HL-60/S4 treated with retinoic acid at 250 ng/mL for 4 days and 3 days (cell line): ENCODE results near the gene LRIT2.

Experiments used
- in situ Hi-C: fragments of 300-500 bp; cut with MboI; formaldehyde crosslinking; loops from 2 replicates; pipeline ENCODE4 v1.7.0; 2022; ENCODE audit warnings: low sequenced_read_pairs

The LRIT2 gene

DNA sequence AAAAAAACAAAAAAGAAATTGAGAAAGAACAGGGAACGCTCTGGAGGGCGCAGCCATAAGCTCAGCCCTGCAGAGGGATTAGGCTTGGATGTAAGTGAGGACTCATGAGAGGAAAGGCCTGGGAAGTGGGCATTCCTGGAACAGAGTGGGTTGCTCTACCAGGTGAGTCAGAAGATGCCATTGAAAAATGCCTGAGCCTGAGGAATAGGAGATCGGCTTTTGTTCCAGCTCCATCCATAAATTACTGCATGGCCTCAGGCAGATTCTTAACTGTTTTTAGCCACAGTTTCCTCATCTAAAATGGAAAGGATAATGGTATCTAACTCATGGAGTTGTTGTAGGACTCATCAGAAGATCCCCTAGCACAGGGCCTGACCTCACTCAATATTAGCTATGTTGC is 18.4 kb upstream of the LRIT2 start:
- in situ Hi-C loops = no loop called here

DNA sequence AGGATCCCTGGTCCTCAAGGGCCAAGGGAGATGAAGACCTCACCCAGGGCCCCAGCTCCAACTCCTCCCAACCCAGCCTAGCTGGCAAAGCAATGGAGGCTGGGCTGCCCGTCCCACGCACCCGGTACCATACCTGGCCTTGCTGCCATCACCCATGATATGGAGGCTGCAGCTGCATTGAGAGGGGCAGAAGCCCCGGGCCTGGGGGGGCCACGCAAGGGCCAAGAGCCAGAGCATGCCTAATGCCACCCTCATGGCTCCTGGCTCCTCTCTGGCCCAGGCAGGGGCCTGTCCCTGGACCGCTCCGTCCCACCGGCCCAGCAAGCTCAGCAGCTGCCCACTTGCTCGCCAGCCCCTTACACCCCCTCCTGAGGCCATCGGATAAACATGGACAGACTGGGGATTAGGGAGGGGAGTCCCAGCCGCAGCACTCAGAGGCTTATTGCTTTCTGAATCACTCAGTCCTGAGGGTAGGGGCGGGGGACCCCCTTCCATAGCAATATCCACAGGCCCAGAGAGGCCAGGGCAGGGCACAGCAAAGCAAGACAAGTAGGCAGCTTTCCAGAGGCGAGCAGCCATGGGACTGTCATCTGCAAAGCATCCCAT is 15.9 kb upstream of the LRIT2 start, which contains the start of gene LRIT1:
Gene LRIT1, minus strand, starts transcription at position 362 of the 606 bp plus-strand sequence. Its CDS starts 107 bp downstream, at position 255.
- in situ Hi-C loops = no loop called here

DNA sequence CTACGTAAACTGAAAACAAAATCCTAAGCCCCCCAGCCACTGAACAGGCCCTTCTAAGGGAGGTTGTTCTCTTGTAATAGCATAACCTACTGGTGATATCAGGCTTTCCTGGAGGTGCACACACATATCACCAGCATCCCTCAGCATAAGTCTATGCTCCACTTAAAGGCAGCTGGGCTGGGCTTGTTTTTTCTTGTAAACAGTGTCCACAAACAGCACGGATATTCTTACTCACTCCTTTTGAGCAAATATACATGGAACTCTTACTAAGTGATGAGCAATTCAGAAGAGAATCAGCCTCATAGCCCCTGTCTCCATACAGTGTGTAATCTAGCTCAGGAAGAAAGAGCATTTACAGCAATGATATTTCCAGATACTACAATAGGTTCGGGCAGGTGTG is 13.6 kb upstream of the LRIT2 start:
- in situ Hi-C loops = no loop called here

DNA sequence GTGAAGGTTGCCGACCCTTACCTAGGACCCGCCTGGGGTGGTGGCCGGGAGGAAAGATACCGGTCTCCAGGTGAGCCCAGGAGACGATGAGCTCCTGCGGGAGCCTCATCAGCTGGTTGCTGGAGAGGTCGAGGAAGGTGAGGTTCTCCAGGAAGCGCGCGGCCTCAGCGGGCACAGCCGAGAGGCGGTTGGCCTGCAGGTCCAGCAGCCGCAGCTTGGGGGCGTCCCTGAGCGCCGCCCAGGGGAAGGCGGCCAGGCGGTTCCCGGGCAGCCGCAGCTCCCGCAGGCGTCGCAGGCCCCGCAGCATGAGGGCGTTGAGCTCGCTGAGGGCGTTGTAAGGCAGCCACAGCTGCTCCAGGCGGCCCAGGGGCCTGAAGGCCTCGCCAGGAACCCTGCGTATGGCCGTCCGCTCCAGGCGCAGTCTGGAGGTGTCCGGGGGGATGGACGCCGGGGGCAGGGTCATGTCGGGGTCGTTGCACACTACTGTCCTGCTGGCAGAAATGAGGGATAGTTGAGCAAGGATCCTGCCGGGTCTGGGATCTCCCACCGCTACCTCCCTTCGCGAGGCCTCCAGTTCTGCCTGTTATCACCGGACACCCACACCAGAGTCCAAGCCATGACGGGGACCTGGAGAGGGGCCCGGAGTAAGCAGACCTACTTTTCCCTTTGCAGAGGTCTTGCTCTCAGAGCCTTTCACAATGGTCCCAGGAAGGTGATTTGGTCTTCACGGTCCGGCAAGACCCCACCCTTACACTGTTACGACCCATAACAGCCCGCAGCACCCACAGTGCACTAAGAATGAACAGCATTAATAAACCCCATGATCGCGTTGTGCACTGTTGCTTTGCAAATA is 12.1 kb upstream of the LRIT2 start:
- in situ Hi-C loops = no loop called here

DNA sequence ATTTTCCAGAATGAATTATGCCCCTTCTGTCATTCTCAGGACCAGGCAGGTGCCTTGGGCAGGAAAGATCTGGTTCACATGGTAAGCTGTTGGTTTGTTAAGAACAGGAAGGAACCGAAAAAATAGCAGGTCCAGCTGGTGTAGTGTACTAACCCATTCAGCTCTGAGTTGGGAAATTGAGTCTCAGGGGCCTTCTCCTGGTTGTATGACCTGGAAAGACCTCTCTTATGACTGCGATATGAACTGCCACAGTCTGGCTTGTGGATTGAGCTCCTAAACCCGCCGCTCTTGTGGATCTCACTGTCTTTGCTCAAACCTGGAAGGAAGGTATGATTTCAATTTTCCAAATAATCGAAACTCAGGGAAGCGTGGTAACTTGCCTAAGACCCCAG is 11.5 kb upstream of the LRIT2 start:
- in situ Hi-C loops = no loop called here

DNA sequence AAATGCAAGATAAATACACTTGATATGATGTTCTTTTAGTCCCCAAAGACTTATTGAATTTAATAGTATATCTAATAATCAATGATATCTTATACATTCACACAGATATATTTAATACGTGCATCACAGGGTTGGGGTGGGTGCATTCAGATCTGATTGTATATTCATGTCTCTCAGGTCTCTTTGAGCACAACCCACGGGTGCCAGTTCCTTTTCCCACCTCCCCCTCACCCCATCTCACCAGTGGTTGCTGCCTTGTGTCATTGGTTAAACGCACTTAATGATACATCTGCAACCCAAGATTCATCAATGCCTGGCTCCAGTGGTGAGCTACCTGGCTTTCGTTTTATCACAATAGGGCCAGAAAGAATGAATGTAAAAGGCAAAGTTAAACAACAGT is 9.8 kb upstream of the LRIT2 start:
- in situ Hi-C loops = no loop called here

DNA sequence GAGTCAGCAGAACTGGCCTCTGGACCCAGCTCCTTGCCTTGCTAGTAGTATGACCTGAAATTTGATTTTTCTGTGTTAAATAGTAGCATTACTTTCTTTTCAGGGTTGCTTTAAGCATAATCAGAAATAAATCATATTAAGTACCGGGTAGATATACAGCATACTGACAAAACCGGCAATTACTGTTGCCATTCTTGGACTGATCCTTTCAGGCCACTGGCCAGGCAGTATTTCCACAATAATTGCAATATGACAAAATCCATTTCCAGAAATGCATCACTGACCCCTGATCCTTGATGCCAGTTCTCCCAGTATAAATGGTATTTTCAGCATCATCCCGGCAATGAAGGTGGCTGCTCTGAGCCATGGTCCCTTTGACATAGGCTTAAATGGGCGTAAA is 9.1 kb upstream of the LRIT2 start:
- in situ Hi-C loops = no loop called here

DNA sequence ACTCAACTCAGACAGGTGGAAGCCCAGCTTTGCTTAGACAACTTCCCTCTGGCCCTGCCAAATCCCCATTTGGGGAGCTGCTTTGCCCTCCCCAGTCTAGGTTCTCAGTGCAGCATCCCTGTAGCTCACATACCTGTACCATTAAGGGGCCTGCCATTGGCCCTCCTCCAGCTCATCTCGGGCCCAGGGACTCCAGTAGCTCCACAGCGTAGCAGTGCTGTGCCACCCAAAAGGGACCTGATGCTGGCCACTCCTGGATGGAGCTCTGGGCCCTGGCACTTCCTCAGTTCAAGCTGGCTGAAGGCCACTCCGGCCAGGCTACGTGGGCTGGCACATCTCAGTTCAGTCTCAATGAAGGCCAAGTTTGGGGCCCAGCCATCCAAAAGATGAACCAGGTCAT is 8.6 kb upstream of the LRIT2 start:
- in situ Hi-C loops = no loop called here

DNA sequence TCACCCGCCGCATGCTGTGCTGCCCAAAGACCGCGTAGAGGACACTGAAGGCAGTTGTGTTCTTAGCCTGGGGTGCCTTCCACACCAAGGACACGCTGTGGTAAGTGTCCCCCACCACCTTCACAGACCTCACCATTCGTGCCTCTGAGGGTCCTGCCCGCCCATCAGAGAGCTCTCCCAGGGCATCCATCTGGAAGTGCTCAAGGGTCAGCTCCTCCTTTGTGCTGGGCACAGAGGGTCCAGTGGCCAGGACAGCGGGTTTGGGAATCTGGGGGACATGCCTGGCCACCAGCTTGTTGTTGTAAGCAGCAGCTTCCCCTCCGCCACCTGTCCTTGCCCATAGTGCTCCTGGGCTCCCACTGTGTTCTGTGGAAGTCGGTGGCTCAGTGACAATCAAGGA is 7.0 kb upstream of the LRIT2 start:
- in situ Hi-C loops = no loop called here

DNA sequence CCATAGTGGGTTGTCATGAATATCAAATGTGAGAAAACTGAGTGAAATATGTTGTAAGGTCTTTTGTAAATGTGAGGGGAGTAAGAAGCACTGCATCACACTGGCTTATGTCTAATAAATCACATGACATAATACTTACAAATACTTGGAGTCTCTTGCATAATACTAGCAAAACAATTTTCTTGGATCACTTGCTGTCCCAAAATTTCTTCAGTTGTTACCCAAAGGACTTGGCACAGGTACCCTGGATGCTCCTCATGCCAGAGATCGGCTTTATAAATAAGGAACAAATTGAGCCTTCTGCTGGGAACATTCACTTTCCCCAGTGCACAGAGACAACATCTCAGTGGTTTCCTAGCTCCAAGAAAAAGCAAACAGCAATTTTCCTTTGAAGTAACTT is 5.0 kb upstream of the LRIT2 start:
- in situ Hi-C loops = no loop called here

DNA sequence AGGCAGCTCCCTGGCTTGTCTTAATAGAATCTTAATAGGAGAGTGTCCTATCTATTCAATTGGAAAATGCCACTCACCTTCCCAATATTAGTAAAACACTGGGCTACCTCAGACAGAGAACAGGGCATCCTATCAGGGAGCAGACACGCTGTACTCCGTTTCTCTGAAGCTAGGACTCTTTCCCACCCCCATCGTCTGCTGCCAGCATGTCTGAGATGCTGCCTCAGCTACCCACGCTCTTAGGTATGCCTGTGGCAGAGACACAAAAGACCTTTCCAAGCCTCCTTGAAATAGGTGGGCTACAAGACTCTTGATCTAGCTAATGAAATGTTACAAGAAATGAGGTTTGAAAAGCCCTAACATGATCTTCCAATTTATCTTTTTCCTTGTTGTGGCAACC is 2.5 kb upstream of the LRIT2 start:
- in situ Hi-C loops = no loop called here

DNA sequence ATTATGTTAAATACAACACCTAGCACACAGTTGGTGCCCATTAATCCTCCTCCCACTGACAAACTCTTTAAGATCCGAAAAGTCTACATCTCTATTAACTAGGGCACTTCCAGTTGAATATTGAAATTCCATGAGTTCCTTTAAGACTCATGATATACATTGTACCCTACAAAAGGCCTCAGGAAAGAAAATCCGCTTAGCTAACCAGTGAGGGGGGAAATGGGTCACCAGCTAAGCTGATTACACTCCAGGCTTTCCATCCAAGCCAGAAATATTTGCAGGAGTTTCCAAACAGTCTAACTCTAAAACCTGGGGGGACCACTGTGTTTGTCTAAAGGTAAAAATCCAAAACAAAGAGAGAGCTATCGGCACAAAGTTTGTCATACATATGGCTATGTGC is 1.3 kb upstream of the LRIT2 start:
- in situ Hi-C loops = no loop called here

DNA sequence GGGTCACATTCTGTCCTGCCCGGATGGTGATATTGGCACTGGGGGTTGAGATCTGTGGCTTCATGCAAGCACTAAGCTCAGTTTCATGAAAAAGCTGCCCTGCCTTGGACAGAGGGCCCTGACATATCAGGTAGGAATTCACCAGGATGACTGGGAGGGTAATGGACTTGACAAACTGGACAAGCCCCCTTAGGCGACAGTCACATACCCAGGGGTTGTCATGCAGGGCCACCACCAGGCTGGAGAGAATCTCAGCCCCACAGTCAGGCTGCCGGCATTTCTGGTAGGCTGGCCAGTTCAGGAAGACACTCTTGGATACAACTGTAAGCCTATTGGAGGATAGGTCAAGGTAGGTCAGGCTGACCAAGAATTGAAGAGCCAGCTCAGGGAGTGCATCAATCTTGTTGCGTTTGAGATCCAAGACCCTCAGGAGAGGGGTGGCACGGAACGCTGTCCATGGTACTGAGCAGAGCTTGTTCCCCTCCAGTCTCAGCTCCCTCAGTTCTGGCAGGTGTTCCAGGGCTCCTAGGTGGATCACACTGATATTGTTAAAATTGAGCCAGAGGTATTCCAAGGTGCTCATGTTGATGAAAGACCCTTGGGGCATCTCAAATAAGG is 824 bp downstream of the LRIT2 start:
- in situ Hi-C loops = no loop called here

DNA sequence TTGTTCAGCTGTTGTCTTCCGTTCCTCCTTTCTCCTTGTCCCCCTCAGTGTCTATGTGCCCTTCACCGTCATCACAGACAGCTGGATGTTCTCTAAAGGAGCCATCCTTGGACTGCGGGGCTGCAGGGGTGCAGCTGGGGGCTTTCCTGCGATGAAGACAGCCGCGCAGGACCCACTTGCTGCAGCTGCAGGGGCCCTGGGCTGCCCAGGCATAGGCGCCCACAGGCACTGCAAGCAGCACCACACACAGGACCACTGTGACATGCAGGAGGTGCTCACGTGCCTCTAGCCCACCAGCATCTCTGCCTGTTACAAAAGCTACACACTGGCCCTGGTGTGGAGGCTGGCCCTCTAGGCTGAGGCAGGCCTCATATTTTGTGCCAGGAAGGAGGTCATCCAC is 3.4 kb downstream of the LRIT2 start:
- in situ Hi-C loops = no loop called here

DNA sequence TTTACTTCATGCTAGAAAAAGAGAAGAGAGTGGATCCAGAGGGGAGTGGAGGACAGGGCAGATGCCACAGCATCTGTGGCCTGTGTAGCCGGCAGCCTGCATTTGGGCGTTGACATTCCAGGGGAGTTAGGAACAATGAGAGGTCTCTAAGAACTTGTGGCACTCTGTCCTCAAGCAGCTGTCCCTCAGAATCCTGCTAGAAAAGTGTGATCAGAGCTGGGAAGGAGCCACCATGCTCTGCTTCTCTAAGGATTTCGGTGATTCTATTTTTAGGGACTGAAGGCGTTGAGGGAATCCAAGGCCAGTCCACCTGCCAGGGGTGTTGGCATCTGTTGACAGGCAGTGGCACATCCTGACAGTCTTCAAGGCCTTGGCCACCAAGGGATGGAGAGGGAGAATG is 7.6 kb downstream of the LRIT2 start:
- in situ Hi-C loops = no loop called here

DNA sequence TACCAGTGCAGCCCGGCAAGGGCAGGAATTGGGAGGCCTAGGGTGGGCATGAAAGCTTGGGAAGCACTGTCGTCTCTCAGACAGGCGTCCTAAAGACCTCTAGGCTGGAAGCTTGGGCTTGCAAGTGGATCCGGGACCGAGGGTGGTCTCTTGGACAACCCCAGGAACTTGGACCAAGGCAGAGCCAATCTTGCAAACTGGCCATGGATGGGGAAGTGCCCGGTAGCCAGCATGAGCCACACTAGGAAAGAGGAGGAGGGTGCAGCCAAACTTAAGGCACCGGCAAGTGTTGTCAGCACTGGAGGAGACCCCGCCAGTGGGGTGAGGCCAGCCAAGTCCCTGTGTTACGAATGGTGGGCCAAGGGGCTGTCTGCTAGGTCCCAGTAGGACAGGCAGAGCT is 8.5 kb downstream of the LRIT2 start:
- in situ Hi-C loops = no loop called here

DNA sequence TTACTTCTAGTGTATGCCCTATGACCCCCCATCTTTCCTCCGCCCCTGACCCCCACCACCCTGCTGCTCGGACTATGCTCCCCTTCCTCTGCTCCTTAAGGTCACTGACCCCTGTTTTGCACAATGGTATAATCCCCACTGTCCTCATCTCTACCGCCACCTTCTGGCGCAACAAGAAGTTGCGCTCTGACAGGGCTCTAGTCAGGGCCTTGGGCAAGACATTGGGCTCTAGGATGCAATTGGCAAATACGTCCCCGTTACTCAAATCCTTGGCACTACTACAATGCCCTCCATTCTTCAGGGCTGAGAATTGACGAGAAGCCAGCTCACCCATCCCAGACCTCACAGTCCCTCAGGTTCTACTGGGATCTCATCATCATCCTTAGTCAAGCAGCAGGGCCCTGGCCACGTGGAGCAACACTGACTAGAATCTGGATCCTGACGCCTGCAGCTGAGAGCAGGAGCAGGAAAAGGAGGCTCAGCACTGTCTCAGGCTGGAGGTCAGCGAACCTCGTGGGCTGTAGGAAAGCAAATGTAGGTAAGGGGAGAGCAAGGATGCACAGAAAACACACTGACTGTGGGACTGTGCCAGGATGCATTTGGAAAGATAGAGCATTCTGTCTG is 10.6 kb downstream of the LRIT2 start:
- in situ Hi-C loops = no loop called here

DNA sequence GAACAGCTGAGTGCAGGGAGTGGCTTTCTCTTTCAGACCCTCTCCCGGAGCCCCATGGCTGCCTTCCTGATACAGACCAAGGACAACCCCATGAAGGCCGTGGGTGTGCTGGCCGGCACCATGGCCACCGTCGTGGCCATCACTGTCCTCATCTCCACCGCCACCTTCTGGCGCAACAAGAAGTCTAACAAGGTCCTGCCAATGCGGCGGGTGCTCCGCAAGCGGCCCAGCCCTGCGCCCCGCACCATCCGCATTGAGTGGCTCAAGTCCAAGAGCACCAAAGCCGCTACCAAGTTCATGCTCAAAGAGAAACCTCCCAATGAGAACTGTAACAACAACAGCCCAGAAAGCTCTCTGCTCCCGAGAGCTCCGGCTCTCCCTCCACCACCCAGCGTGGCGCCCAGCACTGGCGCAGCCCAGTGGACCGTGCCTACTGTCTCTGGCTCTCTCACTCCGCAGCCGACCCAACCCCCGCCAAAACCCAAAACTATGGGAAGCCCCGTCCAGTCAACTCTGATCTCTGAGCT is 11.2 kb downstream of the LRIT2 start:
- in situ Hi-C loops = no loop called here

DNA sequence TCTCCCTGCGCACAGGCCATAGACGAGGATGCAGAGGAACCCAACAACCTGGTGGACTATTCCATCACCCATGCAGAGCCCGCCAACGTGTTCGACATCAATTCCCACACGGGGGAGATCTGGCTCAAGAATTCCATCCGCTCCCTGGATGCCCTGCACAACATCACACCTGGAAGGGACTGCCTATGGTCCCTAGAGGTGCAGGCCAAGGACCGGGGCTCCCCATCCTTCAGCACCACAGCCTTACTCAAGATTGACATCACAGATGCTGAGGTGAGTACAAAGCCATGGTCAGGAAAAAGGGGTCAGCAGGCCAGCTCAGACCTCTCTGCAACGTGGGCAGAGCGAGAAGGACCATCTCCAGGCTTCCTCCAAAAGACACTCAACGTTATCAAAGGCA is 12.3 kb downstream of the LRIT2 start:
- in situ Hi-C loops = no loop called here

DNA sequence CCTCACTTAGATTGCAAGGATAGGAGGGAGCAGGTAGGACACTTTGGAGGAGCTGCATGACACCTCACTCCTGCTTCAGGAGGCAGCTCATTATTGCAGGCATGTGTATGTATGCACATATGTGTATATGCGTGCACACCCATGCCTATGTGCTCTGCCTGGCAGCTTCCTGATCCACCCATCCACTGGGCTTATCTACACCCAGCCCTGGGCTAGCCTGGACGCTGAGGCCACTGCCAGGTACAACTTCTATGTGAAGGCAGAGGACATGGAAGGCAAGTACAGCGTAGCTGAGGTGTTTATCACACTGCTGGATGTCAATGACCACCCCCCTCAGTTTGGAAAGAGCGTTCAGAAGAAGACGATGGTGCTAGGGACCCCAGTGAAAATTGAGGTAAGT is 13.3 kb downstream of the LRIT2 start:
- in situ Hi-C loops = no loop called here

DNA sequence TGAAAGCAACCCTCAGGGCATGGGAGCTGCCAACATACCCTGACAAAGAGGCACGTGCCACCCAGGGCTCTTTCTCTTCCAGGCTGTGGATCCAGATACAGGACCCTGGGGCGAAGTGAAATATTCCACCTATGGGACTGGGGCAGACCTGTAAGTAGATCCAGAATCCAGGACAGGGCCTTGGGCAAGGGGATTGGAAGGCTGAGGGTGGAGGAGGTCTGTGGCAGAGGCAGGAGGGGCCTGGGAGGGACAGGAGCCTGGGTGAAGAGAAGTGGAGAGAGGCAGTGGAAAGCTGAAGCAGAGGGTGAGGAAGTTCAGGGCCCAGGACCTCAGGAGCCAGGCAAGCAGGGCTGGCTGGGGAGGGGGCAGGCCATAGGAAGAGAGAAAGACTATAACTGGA is 13.8 kb downstream of the LRIT2 start:
- in situ Hi-C loops = no loop called here

DNA sequence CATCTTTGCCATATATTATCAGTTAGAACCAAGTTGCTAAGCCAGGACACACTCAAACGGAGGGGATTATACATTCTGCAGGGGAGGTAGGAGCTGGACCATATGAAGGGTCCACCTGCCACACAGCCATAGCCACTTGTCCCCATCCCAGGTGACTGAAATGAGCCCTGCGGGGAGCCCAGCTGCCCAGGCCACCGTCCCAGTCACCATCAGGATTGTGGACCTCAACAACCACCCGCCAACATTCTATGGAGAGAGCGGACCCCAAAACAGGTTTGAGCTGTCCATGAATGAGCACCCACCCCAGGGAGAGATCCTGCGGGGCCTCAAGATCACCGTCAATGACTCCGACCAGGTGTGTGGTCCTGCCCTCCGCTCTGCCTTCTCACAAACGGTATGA is 17.3 kb downstream of the LRIT2 start:
- in situ Hi-C loops = no loop called here
